GM19099 (cell line): ENCODE data around the gene BRD7.

Source experiments
- POLR2A ChIP-seq: IDR thresholded peaks from 3 replicates; pipeline ENCODE4 v1.6.1; 2011; ENCODE audit warnings: low read depth; ENCODE audit not compliant: insufficient read length; ENCODE audit errors: extremely low read depth

The BRD7 gene

GRCh38 chr16:50368410-50369132 lies at the start of gene BRD7:
Gene BRD7 (minus strand): TSS chr16:50368988. CDS start chr16:50368774, 214 bp downstream.
- TF ChIP-seq POLR2A: peak; percentile 65

- TF ChIP-seq POLR2A: no peak
Measured at GRCh38 chr16:50416388-50416787, 47.6 kb upstream of the BRD7 start.

- no peak for TF ChIP-seq POLR2A
Measured at GRCh38 chr16:50414152-50414551, 45.4 kb upstream of the BRD7 start.

DNA sequence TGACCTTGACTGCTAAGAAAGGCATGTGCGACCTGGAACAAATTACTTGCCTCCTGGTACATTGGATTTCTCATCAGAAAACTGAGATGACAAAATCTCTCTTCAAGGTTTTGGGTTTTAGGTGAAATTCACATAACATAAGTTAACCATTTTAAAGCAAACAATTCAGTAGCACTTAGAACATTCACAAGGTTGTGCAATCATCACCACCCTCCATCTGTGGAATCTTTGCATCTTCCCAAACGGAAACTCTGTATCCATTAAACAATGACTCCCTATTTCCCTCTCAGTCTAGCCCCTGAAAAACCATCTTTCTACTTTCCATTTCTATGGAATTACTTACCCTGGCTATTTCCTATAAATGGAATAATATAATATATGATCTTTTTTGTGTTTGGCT lies 42.2 kb upstream of the BRD7 start:
- TF ChIP-seq POLR2A: no peak

- TF ChIP-seq POLR2A: no peak
Measured at GRCh38 chr16:50408001-50408561, 39.3 kb upstream of the BRD7 start.

GRCh38 chr16:50407351-50407750 lies 38.6 kb upstream of the BRD7 start:
- TF ChIP-seq POLR2A: no peak

- TF ChIP-seq POLR2A: no peak
Measured at GRCh38 chr16:50403491-50403890, 34.7 kb upstream of the BRD7 start.

- no peak for TF ChIP-seq POLR2A
Measured at GRCh38 chr16:50402298-50402895, 33.6 kb upstream of the BRD7 start.

GRCh38 chr16:50401355-50401754 lies 32.6 kb upstream of the BRD7 start:
- TF ChIP-seq POLR2A: no peak

GRCh38 chr16:50400967-50401348 lies 32.2 kb upstream of the BRD7 start:
- TF ChIP-seq POLR2A: no peak

- TF ChIP-seq POLR2A: no peak
Measured at GRCh38 chr16:50400312-50400966, 31.7 kb upstream of the BRD7 start.

- TF ChIP-seq POLR2A: no peak
Measured at GRCh38 chr16:50399411-50399810, 30.6 kb upstream of the BRD7 start.

DNA sequence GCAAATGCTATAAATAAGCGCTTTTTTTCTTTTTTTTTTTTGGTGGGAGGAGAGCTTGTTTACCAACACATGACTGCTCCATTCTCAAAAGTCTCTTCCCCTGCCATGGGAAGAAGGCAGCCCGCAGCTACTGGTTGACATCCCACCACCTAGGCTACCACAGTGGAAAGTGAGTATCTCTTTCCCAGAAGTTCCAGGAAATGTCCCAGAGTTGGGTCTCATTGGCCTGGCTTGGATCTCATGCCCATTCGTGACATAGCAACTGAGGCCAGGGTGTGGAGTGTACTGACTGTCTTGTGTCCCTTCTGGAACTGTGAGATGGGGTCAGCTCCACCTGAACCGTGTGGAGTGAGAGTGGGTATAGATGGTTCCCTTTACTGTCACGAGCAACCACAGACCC lies 29.5 kb upstream of the BRD7 start:
- TF ChIP-seq POLR2A: no peak

DNA sequence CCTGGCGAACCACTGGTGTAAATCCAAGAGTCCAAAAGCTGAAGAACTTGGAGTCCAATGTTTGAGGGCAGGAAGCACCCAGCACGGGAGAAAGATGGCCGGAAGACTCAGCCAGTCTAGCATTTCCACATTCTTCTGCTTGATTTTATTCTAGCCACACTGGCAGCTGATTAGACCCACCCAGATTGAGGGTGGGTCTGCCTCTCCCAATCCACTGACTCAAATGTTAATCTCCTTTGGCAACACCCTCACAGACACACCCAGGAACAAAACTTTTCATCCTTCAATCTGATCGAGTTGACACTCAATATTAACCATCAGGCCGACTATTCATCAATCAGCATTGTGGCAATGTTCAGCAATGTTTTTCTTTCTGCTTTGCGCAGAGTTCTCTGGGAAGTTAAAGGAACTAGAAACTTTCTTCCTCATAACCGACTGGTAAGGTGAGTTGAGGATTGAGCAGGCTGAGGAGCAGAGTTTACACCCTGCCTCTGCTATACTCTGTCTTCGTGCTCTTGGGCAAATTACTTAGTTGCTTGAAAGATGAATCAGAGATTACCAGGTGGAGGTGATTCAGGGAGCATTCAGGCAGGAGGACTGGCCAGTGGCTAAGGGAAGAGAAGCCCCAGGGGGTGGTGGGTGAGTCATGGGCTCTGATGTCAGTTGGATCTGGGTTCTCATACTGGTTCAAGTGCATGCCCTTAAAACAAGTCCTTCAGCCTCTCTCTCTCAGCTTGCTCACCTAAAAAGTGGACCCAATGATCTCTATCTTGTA lies 28.2 kb upstream of the BRD7 start:
- TF ChIP-seq POLR2A: no peak
